Activated CD8-positive, alpha-beta memory T cell treated with anti-CD3 and anti-CD28 coated beads, Interleukin-2, amount 50 U/mL, for 1 hour (primary cell): Measurements from ENCODE around the gene UBE3A.
"Not testable (repeated sequence)": the region's sequence is repeated elsewhere in the genome, so short reads cannot be mapped to it uniquely, and the experiment has no call there.

ENCODE experiments used
- DNase-seq: peaks from one replicate; pipeline ENCODE4 v3.0.0-alpha.2; 2020; ENCODE audit errors: extremely low read depth

Gene UBE3A

GRCh38 chr15:25438601-25439368 lies at the start of gene UBE3A:
Gene UBE3A (minus strand): TSS chr15:25439024. CDS start chr15:25409107, 29,917 bp downstream.
- peak; percentile 49 for DNase-seq

DNA sequence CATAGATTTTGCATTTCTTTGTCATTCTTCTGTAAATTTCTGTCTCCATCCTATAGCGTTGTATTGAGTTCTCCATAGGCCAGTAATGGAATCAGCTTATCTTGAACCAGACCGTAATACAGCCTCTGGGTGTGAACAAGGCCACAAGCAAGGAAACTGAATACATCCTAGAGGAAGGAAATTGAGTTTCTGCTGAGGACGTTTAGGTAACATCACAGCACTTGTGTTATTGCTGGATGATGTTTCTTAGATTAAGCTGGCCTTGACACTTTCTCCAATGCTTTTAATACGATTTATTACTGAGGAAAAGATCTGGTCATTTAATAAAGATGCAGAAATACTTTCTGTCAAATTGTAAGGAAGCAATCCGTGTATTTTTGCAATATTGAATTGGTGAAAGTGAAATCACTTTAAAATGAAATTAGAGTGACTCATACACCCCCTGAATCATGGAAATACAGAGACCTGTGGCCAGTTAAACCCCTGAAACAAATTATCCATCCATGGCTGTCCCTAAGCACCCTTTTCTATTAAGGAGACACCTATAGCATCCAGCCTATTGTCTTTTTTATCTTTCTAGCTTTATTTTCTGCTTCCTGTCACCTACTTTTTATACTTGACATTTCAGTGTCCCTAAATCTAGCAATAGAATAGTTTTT lies 48.5 kb upstream of the UBE3A start:
- no peak for DNase-seq

DNA sequence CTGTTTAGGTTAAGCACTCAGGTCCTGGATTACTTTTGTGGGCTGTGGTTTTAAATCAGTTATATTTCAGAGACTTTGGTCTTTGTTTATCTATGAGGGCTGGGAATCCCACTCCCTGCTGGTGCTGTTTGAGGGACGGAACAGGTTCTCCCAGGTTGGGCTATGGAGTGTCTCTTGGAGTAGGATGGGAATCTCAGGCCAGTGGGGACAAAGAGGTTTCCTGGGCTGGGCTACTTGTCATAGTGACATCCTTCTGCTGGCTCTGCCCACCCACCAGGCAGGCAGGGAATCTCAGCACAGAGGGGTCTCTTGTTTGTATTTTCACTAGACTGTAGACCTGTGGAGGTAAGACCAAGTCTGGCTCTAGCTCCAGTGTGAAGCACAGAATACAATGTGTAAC lies 47.2 kb upstream of the UBE3A start:
- DNase-seq, result no peak

GRCh38 chr15:25481208-25481859 lies 42.5 kb upstream of the UBE3A start:
- no peak for DNase-seq

DNA sequence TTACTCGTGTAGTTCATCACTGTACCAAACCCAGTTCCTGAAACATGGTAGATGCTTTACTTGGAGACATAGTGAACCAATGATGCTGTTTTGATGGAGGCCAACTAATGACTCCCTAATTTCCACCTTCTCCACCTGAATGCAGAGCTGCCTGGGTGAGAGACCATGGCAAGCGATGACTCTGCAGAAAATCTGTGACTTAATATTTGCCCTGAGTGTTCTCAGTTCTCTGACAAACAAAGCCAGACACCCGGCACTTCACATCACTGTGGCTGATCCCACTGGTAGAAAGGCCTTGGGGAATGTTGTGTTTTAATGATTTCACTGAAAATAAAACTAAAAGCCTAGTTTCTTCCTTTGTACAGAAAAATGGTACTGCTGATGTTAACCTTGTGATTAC lies 39.5 kb upstream of the UBE3A start:
- no peak for DNase-seq

GRCh38 chr15:25477816-25478215 lies 39.0 kb upstream of the UBE3A start:
- no peak for DNase-seq

DNA sequence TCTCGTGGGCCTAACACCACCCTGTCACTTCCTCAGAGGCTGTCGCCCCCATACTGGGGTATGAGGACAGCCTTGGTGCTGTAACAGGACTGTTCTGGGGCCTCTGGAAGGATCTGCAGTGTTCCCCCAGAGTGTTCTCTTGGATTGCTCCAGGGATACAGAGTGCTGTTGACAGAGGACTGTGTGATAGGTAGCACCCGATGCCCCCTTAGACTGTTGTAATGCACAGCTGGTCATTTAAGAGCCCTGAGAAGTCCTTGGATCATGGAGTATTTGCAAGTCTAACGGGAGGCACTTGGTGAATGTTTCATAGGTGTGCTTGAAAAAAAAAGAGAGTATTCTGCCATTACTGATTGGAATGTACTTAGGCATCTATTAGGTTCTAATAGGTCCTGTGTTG lies 35.4 kb upstream of the UBE3A start:
- DNase-seq, result no peak

DNA sequence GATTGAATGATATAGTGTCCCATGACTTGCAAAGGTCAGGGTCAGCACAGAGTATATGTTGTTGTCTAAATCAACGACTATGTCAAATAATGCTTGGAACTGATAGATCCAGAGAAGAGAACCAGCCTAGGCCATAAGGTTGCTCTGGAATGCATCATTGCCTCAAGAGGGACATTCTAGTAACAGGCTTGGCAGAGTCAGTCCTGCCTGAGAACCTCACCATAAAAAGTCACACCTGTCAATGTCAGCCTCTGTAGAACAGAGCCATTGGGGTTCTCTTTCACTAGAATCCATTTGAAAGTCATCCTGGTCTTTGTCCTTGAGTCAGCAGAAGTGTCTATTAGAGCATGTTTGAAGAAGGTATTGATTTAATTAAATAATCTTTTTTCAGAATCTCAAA lies 31.4 kb upstream of the UBE3A start:
- no peak for DNase-seq

GRCh38 chr15:25469377-25469776 lies 30.6 kb upstream of the UBE3A start:
- no peak for DNase-seq

GRCh38 chr15:25468611-25469010 lies 29.8 kb upstream of the UBE3A start:
- no peak for DNase-seq

DNA sequence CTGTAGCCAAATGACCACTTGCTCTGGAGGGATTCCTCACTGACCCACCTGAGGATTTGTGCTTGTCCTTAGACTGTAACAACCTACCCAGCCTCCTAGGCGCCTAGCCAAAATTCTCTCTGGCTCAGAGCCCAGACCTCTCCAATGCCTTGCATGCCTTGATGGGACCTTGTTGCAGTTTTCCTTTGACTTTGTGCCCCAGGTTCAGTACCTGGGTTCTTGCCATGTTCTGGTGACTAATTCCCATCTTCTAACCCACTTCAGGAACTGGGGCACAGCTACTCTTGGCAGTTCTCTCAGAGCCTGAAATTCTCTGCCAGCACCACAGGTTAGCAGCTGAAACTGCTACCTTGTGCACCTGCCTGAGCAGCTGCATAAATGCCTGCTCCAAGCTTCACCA lies 27.0 kb upstream of the UBE3A start:
- no peak for DNase-seq

DNA sequence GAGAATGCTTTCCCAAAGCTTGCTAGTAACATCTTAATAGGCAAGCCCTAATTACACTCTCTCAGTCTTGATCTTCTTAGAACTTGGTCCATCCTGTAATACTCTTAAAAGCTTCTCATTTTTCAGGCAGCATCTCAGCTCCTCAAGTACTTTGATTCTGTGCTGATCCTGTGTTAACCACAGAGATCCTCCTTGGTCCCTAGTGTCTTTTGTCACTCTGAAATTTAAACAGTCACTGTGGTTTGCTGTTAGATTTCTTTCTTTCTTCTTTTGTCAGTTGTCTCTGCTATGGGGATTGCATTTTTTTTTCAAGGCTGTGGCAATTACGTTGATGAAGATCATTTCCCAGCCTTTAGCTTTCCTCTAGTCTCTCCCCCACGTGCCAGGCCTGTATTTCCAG lies 26.0 kb upstream of the UBE3A start:
- DNase-seq, result no peak

- DNase-seq, result no peak
Measured at GRCh38 chr15:25464383-25464782, 25.6 kb upstream of the UBE3A start.

- no peak for DNase-seq
Measured at GRCh38 chr15:25456196-25456595, 17.4 kb upstream of the UBE3A start.

- DNase-seq, result no peak
Measured at GRCh38 chr15:25455226-25455625, 16.4 kb upstream of the UBE3A start.

DNA sequence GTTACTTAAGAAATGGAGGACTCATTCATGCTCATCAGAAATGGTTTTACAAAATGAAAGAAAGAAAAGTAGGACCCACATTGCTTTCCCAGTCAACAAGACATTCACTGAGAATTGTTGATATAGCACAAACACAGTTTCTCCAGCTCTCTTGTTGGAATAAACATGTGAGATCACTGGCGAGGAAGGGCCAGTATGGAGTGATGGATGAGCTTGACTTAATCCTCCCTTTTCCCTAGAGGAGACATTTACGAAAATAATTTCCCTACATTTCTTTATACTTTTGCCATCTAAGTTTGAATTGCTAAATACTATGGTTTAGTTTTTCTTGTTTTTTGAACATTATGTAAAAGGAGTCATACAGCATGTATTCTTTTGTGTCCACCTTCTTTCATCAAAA lies 15.9 kb upstream of the UBE3A start:
- no peak for DNase-seq

DNA sequence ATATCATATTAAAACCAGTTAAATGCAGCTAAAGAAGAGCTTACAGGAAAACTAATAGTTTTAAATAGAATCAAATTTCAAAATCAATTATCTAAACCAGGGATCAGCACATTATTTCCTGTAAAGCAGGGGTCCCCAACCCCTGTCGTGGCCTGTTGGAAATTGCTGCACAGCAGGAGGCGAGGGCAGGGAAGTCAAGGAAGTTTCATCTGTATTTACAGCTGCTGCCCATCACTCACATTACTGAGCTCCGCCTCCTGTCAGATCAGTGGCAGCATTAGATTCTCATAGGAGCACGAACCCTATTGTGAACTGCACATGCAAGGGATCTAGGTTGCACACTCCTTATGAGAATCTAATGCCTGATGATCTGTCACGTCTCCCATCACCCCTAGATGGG lies 14.4 kb upstream of the UBE3A start:
- not testable (repeated sequence) for DNase-seq

DNA sequence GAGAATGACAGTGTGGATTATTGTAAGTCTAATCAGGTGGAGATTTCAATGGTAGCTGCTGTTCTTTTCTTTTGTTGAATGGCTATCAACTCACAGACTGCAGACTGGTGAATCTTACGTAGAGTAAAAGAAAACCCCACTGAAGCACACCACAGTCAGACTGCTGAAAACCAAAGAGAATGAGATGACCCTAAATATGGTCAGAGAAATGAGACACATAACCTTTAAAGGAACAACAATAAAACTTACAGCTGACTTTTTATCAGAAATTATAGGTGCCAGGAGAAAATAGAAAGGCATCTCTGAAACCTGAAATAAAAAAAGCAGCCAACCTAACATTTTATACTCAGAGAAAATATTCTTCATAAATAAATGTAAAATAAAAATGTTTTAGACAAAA lies 12.7 kb upstream of the UBE3A start:
- no peak for DNase-seq

GRCh38 chr15:25450163-25450562 lies 11.3 kb upstream of the UBE3A start:
- DNase-seq, result no peak

DNA sequence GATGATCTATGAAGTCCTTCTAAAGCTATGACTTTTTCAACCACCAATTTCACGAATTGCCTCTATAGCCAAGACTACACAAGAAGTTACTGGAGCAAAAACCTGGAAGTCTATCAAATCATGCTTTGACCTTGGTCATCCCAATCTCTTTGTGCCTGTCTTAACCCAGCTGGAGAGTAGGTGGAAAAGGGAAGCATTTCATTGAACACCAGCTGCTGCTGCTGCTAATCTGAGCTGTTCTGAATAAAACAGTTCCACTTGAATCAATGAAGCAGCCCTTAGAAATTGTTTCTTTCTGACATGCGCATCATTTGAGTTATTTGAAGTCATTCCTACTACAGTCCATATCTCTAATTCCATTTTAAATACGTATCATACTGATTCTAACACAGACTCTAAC lies 7.3 kb upstream of the UBE3A start:
- DNase-seq, result no peak

GRCh38 chr15:25445412-25445811 lies 6.6 kb upstream of the UBE3A start:
- no peak for DNase-seq

DNA sequence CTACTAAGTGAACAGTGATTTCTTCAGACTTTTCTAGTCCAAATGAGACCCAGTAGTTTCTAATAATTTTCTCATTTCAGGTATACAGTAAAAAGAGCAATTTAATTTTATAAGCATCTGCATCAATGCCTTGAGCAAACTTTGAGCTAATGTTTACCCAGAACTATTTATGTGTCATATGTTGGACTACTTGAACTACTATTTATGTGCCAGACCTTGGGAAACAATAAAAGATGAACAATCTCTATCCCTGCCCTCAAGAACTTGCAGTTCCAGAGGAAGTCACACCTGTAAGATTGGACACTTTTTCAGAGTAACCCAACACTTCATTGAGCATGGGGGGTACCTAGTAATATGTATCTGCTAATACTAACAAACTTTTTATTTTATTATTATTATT lies 2.3 kb upstream of the UBE3A start:
- DNase-seq, result no peak

GRCh38 chr15:25439369-25439836 lies 579 bp upstream of the UBE3A start:
- no peak for DNase-seq
